T-helper 1 cell treated with Interleukin-12 subunit alpha and Interleukin-12 subunit beta and Interleukin-4 antibody, amounts not matched to agents 30 μg/mL and 1 μg/mL, for 36 hours (primary cell): Measurements from ENCODE around the gene DGKG.

Experiments
- H3K27ac Mint-ChIP-seq: one replicate; pipeline ENCODE4 v1.8.0; 2021; ENCODE audit warnings: mild to moderate bottlenecking, mixed read lengths
- H3K27me3 Mint-ChIP-seq: one replicate; pipeline ENCODE4 v1.8.0; 2021; ENCODE audit warnings: low read depth, mixed read lengths
- H3K36me3 Mint-ChIP-seq: one replicate; pipeline ENCODE4 v1.8.0; 2021; ENCODE audit warnings: low read depth, mixed read lengths
- H3K4me1 Mint-ChIP-seq: one replicate; pipeline ENCODE4 v1.8.0; 2021; ENCODE audit warnings: low read depth, mixed read lengths
- H3K4me3 Mint-ChIP-seq: one replicate; pipeline ENCODE4 v1.8.0; 2021; ENCODE audit warnings: mild to moderate bottlenecking, moderate library complexity, mixed read lengths
- H3K9me3 Mint-ChIP-seq: one replicate; pipeline ENCODE4 v1.8.0; 2021; ENCODE audit warnings: mixed read lengths

DGKG gene

GRCh38 chr3:186354100-186354499, 7.9 kb downstream of the DGKG start:
- no peaks in the 10 kb centered on the region for H3K36me3 Mint-ChIP-seq
- no peaks in the 10 kb centered on the region for H3K4me1 Mint-ChIP-seq
- peaks cover 30% of the 10 kb centered on the region for H3K27me3 Mint-ChIP-seq
- H3K27ac Mint-ChIP-seq = no peak overlapping the region
- H3K4me3 Mint-ChIP-seq = no peak overlapping the region
- no peaks in the 10 kb centered on the region for H3K9me3 Mint-ChIP-seq

- H3K27me3 Mint-ChIP-seq = peaks cover 24% of the 10 kb centered on the region
- no peaks in the 10 kb centered on the region for H3K4me1 Mint-ChIP-seq
- no peak overlapping the region for H3K27ac Mint-ChIP-seq
- H3K36me3 Mint-ChIP-seq = no peaks in the 10 kb centered on the region
- H3K9me3 Mint-ChIP-seq = no peaks in the 10 kb centered on the region
- H3K4me3 Mint-ChIP-seq = no peak overlapping the region
Observed at GRCh38 chr3:186352369-186352768, 9.7 kb downstream of the DGKG start.

- no peak overlapping the region for H3K4me3 Mint-ChIP-seq
- no peak overlapping the region for H3K27ac Mint-ChIP-seq
- H3K9me3 Mint-ChIP-seq = peaks cover 7% of the 10 kb centered on the region
- H3K4me1 Mint-ChIP-seq = peaks cover 9% of the 10 kb centered on the region
- peaks cover 2% of the 10 kb centered on the region for H3K36me3 Mint-ChIP-seq
- H3K27me3 Mint-ChIP-seq = peaks cover 15% of the 10 kb centered on the region
Observed at GRCh38 chr3:186342197-186342596, 19.8 kb downstream of the DGKG start.

GRCh38 chr3:186340204-186340603, 21.8 kb downstream of the DGKG start:
- Mint-ChIP-seq H3K4me3 (no peak overlapping the region), H3K27me3 (peaks cover 18% of the 10 kb centered on the region), H3K9me3 (peaks cover 7% of the 10 kb centered on the region), H3K27ac (no peak overlapping the region), H3K36me3 (peaks cover 2% of the 10 kb centered on the region), H3K4me1 (peaks cover 9% of the 10 kb centered on the region)

- peaks cover 2% of the 10 kb centered on the region for H3K36me3 Mint-ChIP-seq
- H3K27me3 Mint-ChIP-seq = peaks cover 18% of the 10 kb centered on the region
- peaks cover 7% of the 10 kb centered on the region for H3K9me3 Mint-ChIP-seq
- no peak overlapping the region for H3K4me3 Mint-ChIP-seq
- no peak overlapping the region for H3K27ac Mint-ChIP-seq
- H3K4me1 Mint-ChIP-seq = peaks cover 9% of the 10 kb centered on the region
Observed at GRCh38 chr3:186339180-186339918, 22.7 kb downstream of the DGKG start.

- Mint-ChIP-seq H3K4me3 (no peak overlapping the region), H3K27me3 (peaks cover 21% of the 10 kb centered on the region), H3K27ac (no peak overlapping the region)
Observed at GRCh38 chr3:186333256-186333655, 28.8 kb downstream of the DGKG start.

GRCh38 chr3:186330772-186331460, 31.1 kb downstream of the DGKG start:
- H3K27me3 Mint-ChIP-seq = peaks cover 20% of the 10 kb centered on the region
- H3K4me1 Mint-ChIP-seq = no peaks in the 10 kb centered on the region
- no peaks in the 10 kb centered on the region for H3K9me3 Mint-ChIP-seq
- H3K36me3 Mint-ChIP-seq = no peaks in the 10 kb centered on the region
- no peak overlapping the region for H3K27ac Mint-ChIP-seq
- no peak overlapping the region for H3K4me3 Mint-ChIP-seq

More at GRCh38 chr3:186333256-186333655, 28.8 kb downstream of the DGKG start:
- Mint-ChIP-seq H3K9me3 (no peaks in the 10 kb centered on the region), H3K36me3 (no peaks in the 10 kb centered on the region), H3K4me1 (no peaks in the 10 kb centered on the region)

- H3K27me3 Mint-ChIP-seq = peaks cover 23% of the 10 kb centered on the region
- no peak overlapping the region for H3K4me3 Mint-ChIP-seq
- H3K36me3 Mint-ChIP-seq = no peaks in the 10 kb centered on the region
- no peaks in the 10 kb centered on the region for H3K4me1 Mint-ChIP-seq
- no peaks in the 10 kb centered on the region for H3K9me3 Mint-ChIP-seq
- no peak overlapping the region for H3K27ac Mint-ChIP-seq
Observed at GRCh38 chr3:186329589-186329988, 32.4 kb downstream of the DGKG start.

- H3K9me3 Mint-ChIP-seq = no peaks in the 10 kb centered on the region
- no peaks in the 10 kb centered on the region for H3K4me1 Mint-ChIP-seq
- peaks cover 18% of the 10 kb centered on the region for H3K27me3 Mint-ChIP-seq
- H3K36me3 Mint-ChIP-seq = no peaks in the 10 kb centered on the region
- no peak overlapping the region for H3K4me3 Mint-ChIP-seq
- no peak overlapping the region for H3K27ac Mint-ChIP-seq
Observed at GRCh38 chr3:186327912-186328487, 34.0 kb downstream of the DGKG start.

GRCh38 chr3:186322761-186323160, 39.3 kb downstream of the DGKG start:
- H3K27ac Mint-ChIP-seq = no peak overlapping the region
- no peak overlapping the region for H3K4me3 Mint-ChIP-seq
- H3K36me3 Mint-ChIP-seq = no peaks in the 10 kb centered on the region
- H3K9me3 Mint-ChIP-seq = no peaks in the 10 kb centered on the region
- peaks cover 6% of the 10 kb centered on the region for H3K27me3 Mint-ChIP-seq
- no peaks in the 10 kb centered on the region for H3K4me1 Mint-ChIP-seq

GRCh38 chr3:186321746-186322145, 40.3 kb downstream of the DGKG start:
- no peaks in the 10 kb centered on the region for H3K36me3 Mint-ChIP-seq
- no peaks in the 10 kb centered on the region for H3K9me3 Mint-ChIP-seq
- H3K27me3 Mint-ChIP-seq = peaks cover 4% of the 10 kb centered on the region
- H3K4me1 Mint-ChIP-seq = no peaks in the 10 kb centered on the region
- no peak overlapping the region for H3K27ac Mint-ChIP-seq
- no peak overlapping the region for H3K4me3 Mint-ChIP-seq

- peaks cover 3% of the 10 kb centered on the region for H3K27me3 Mint-ChIP-seq
- H3K9me3 Mint-ChIP-seq = no peaks in the 10 kb centered on the region
- H3K27ac Mint-ChIP-seq = no peak overlapping the region
- no peak overlapping the region for H3K4me3 Mint-ChIP-seq
- H3K4me1 Mint-ChIP-seq = no peaks in the 10 kb centered on the region
- no peaks in the 10 kb centered on the region for H3K36me3 Mint-ChIP-seq
Observed at GRCh38 chr3:186320862-186321568, 41.0 kb downstream of the DGKG start.

GRCh38 chr3:186319945-186320344, 42.1 kb downstream of the DGKG start:
- Mint-ChIP-seq H3K27me3 (no peaks in the 10 kb centered on the region), H3K9me3 (no peaks in the 10 kb centered on the region), H3K36me3 (no peaks in the 10 kb centered on the region), H3K4me1 (no peaks in the 10 kb centered on the region), H3K27ac (no peak overlapping the region), H3K4me3 (no peak overlapping the region)

GRCh38 chr3:186318135-186318534, 43.9 kb downstream of the DGKG start:
- no peaks in the 10 kb centered on the region for H3K9me3 Mint-ChIP-seq
- H3K27ac Mint-ChIP-seq = no peak overlapping the region
- H3K4me1 Mint-ChIP-seq = no peaks in the 10 kb centered on the region
- no peaks in the 10 kb centered on the region for H3K36me3 Mint-ChIP-seq
- no peak overlapping the region for H3K4me3 Mint-ChIP-seq
- H3K27me3 Mint-ChIP-seq = no peaks in the 10 kb centered on the region
